GM23338 (cell line): ENCODE data around the gene MIEF2. TPM values are rescaled to one million over a fixed set of nuclear protein-coding genes. Genes with fewer than 3 reads are reported as not detected.

Source experiments
- ATAC-seq: fragments of 200-7000 bp; cut with Tn5 transposase; 3 replicates; pipeline ENCODE4 v1.9.1; 2020
- DNase-seq: peaks from one replicate; pipeline ENCODE4 v3.0.0-alpha.2; 2015; ENCODE audit warnings: low spot score
- H2AFZ ChIP-seq: fragments of 200-600 bp; sonication (generic); 2 replicates; pipeline ENCODE4 v1.8.0; 2016; ENCODE audit warnings: antibody characterized with exemption, mild to moderate bottlenecking, moderate library complexity
- H3F3A ChIP-seq: fragments of 200-600 bp; sonication (generic); replicated peaks from 2 replicates; pipeline ENCODE4 v1.8.0; 2017; ENCODE audit warnings: antibody characterized with exemption, mixed run types, low read depth
- H3K27ac ChIP-seq: fragments of 200-600 bp; sonication (generic); 2 replicates; pipeline ENCODE4 v1.6.1; 2016; ENCODE audit warnings: low read depth
- H3K27me3 ChIP-seq: fragments of 200-600 bp; sonication (generic); 2 replicates; pipeline ENCODE4 v1.8.0; 2016; ENCODE audit warnings: mild to moderate bottlenecking, mixed run types, moderate library complexity; ENCODE audit not compliant: insufficient read depth
- H3K36me3 ChIP-seq: fragments of 200-600 bp; sonication (generic); 2 replicates; pipeline ENCODE4 v1.8.0; 2016; ENCODE audit warnings: mild to moderate bottlenecking; ENCODE audit not compliant: insufficient read depth
- H3K4me1 ChIP-seq: fragments of 200-600 bp; sonication (generic); 2 replicates; pipeline ENCODE4 v1.8.0; 2016; ENCODE audit warnings: mild to moderate bottlenecking, moderate library complexity; ENCODE audit not compliant: insufficient read depth
- H3K4me2 ChIP-seq: fragments of 200-600 bp; sonication (generic); 2 replicates; pipeline ENCODE4 v1.7.1; 2017; ENCODE audit warnings: mixed run types
- H3K4me3 ChIP-seq: fragments of 200-600 bp; sonication (generic); 2 replicates; pipeline ENCODE4 v1.6.1; 2016; ENCODE audit warnings: mixed run types
- H3K79me2 ChIP-seq: fragments of 200-600 bp; sonication (generic); replicated peaks from 2 replicates; pipeline ENCODE4 v1.8.0; 2017; ENCODE audit warnings: mild to moderate bottlenecking; ENCODE audit not compliant: insufficient read depth
- H3K9me2 ChIP-seq: fragments of 200-600 bp; sonication (generic); 2 replicates; pipeline ENCODE4 v1.8.0; 2017; ENCODE audit not compliant: insufficient read depth
- H4K20me1 ChIP-seq: fragments of 200-600 bp; sonication (generic); replicated peaks from 2 replicates; pipeline ENCODE4 v1.8.0; 2017; ENCODE audit warnings: mild to moderate bottlenecking; ENCODE audit not compliant: insufficient read depth
- H3K27ac Mint-ChIP-seq: 2 replicates; pipeline ENCODE4 v1.8.0; 2020; ENCODE audit warnings: inconsistent platforms, mild to moderate bottlenecking, moderate library complexity, mixed read lengths
- H3K27me3 Mint-ChIP-seq: 3 replicates; pipeline ENCODE4 v1.8.0; 2022; ENCODE audit warnings: low read depth, mild to moderate bottlenecking, moderate library complexity, mixed read lengths, inconsistent platforms; ENCODE audit not compliant: insufficient read depth, poor library complexity
- H3K36me3 Mint-ChIP-seq: 3 replicates; pipeline ENCODE4 v1.8.0; 2021; ENCODE audit warnings: low read depth, mild to moderate bottlenecking, inconsistent platforms, moderate library complexity, mixed read lengths
- H3K4me1 Mint-ChIP-seq: 3 replicates; pipeline ENCODE4 v1.8.0; 2020; ENCODE audit warnings: mild to moderate bottlenecking, inconsistent platforms, mixed read lengths
- H3K4me3 Mint-ChIP-seq: 3 replicates; pipeline ENCODE4 v1.8.0; 2021; ENCODE audit warnings: moderate library complexity, mild to moderate bottlenecking, inconsistent platforms, mixed read lengths
- H3K9me3 Mint-ChIP-seq: 3 replicates; pipeline ENCODE4 v1.8.0; 2020; ENCODE audit warnings: moderate library complexity, mild to moderate bottlenecking, inconsistent platforms, mixed read lengths
- CREB1 ChIP-seq: fragments of 250-450 bp; sonication (Bioruptor Pico); IDR thresholded peaks from 2 replicates; pipeline ENCODE4 v1.5.0; 2020; ENCODE audit warnings: low read depth, mild to moderate bottlenecking, moderate library complexity
- CTCF ChIP-seq, 2 experiments: fragments of 200-600 bp in 1 of 2; sonication (generic) in 1 of 2; conservative IDR thresholded peaks; 2 replicates each; pipeline versions ENCODE4 v1.5.1 to v1.6.1; 2016 to 2017; ENCODE audit warnings: antibody characterized with exemption in 2 of 2, low read depth in 2 of 2, mild to moderate bottlenecking in 2 of 2, moderate library complexity in 1 of 2
- ETS1 ChIP-seq: IDR thresholded peaks from 2 replicates; pipeline ENCODE4 v1.6.1; 2016; ENCODE audit warnings: antibody characterized with exemption
- EZH2phosphoT487 ChIP-seq: fragments of 200-600 bp; sonication (generic); IDR thresholded peaks from one replicate; pipeline ENCODE4 v1.8.1; 2018; ENCODE audit warnings: antibody characterized with exemption; ENCODE audit not compliant: unreplicated experiment
- NANOG ChIP-seq: IDR thresholded peaks from 2 replicates; pipeline ENCODE4 v1.6.1; 2016; ENCODE audit warnings: antibody characterized with exemption, borderline replicate concordance
- POLR2AphosphoS5 ChIP-seq: IDR thresholded peaks from 2 replicates; pipeline ENCODE4 v1.6.1; 2016; ENCODE audit warnings: antibody characterized with exemption, low read depth
- REST ChIP-seq: IDR thresholded peaks from one replicate; pipeline ENCODE4 v1.6.1; 2018; ENCODE audit warnings: antibody characterized with exemption; ENCODE audit not compliant: unreplicated experiment
- STAT1 ChIP-seq: IDR thresholded peaks from one replicate; pipeline ENCODE4 v1.6.1; 2016; ENCODE audit warnings: antibody characterized with exemption; ENCODE audit not compliant: unreplicated experiment
- ZNF114 ChIP-seq: fragments of 250-450 bp; sonication (Bioruptor Pico); IDR thresholded peaks from 2 replicates; pipeline ENCODE4 v1.5.0; 2020; ENCODE audit warnings: mild to moderate bottlenecking, moderate library complexity
- ZNF331 ChIP-seq: fragments of 250-450 bp; sonication (Bioruptor Pico); IDR thresholded peaks from 2 replicates; pipeline ENCODE4 v1.5.0; 2020; ENCODE audit warnings: low read depth, mild to moderate bottlenecking, moderate library complexity
- polyA plus RNA-seq: library from polyadenylated mRNA; unstranded; fragments of >200 nt; fragmentation: Nextera tagmentation; extraction: Ambion mirVana; gene quantifications from 2 replicates; pipeline ENCODE4 v1.2.1, GENCODE V29; 2016
- total RNA-seq: library from RNA; depleted of rRNA; stranded (reverse); fragments of >200 nt; shearing (Covaris generic); gene quantifications from 2 replicates; pipeline ENCODE4 v1.2.3, GENCODE V29; 2014

The MIEF2 gene
- total and polyA plus RNA-seq, 2 experiments from 2014 or later: 8.2 to 26.5 TPM

- Mint-ChIP-seq H3K4me3 (no peak overlapping the region), H3K9me3 (no peaks in the 10 kb centered on the region), H3K27ac (no peak overlapping the region), H3K4me1 (peaks cover 18% of the 10 kb centered on the region), H3K27me3 (peaks cover 7% of the 10 kb centered on the region), H3K36me3 (peaks cover 12% of the 10 kb centered on the region)
- Histone ChIP-seq H3K9me2 (no peaks in the 10 kb centered on the region), H3K36me3 (0 out of 2 replicates have a peak, but pooled peaks cover 3% of the 10 kb centered on the region), H3K4me1 (peaks cover 7% of the 10 kb centered on the region; the same call in 1 of the 2 replicates), H3K4me2 (no peak overlapping the region), H4K20me1 (peaks cover 4% of the 10 kb centered on the region), H3K4me3 (no peak overlapping the region), H3K27me3 (no peaks in the 10 kb centered on the region), H3K27ac (no peak overlapping the region), H2AFZ (no peak overlapping the region), H3F3A (no peaks in the 10 kb centered on the region), H3K79me2 (peaks cover 58% of the 10 kb centered on the region)
- TF ChIP-seq ETS1 (no peak), CTCF (conservative IDR thresholded peaks at IDR 0.05; ENCODE audit: low read depth in 2 of 2) (no peak), NANOG (no peak), EZH2phosphoT487 (no peak)
- ATAC-seq (no peak), DNase-seq (no peak)
These were observed 29.9 kb upstream of the MIEF2 start for GRCh38 chr17:18230288-18231141.

- Histone ChIP-seq H3K79me2 (peaks cover 55% of the 10 kb centered on the region), H3K4me3 (no peak overlapping the region), H3F3A (no peaks in the 10 kb centered on the region), H3K4me2 (no peak overlapping the region), H3K4me1 (peaks cover 7% of the 10 kb centered on the region; the same call in 1 of the 2 replicates), H3K36me3 (0 out of 2 replicates have a peak, but pooled peaks cover 3% of the 10 kb centered on the region), H3K9me2 (no peaks in the 10 kb centered on the region), H4K20me1 (peaks cover 4% of the 10 kb centered on the region), H2AFZ (no peak overlapping the region), H3K27ac (no peak overlapping the region), H3K27me3 (no peaks in the 10 kb centered on the region)
- no peak overlapping the region for H3K27ac Mint-ChIP-seq
- ATAC-seq (peak; percentile 20), DNase-seq (peak; percentile 37)
- no peak for TF ChIP-seq ZNF114 (CRISPR knock-in tag)
- no peak for TF ChIP-seq POLR2AphosphoS5
- TF ChIP-seq ZNF331 (CRISPR knock-in tag): no peak
- TF ChIP-seq CREB1 (CRISPR knock-in tag): no peak
- TF ChIP-seq CTCF (conservative IDR thresholded peaks at IDR 0.05; ENCODE audit: low read depth in 2 of 2): no peak
- no peak for TF ChIP-seq REST
- TF ChIP-seq STAT1: no peak
- no peaks in the 10 kb centered on the region for H3K9me3 Mint-ChIP-seq
- H3K36me3 Mint-ChIP-seq: peaks cover 16% of the 10 kb centered on the region
- peaks cover 4% of the 10 kb centered on the region for H3K27me3 Mint-ChIP-seq
- peaks cover 18% of the 10 kb centered on the region for H3K4me1 Mint-ChIP-seq
- no peak overlapping the region for H3K4me3 Mint-ChIP-seq
These were observed 29.3 kb upstream of the MIEF2 start for GRCh38 chr17:18231164-18231563.
